ENCODE data around the gene ZBTB40.

ZBTB40 gene

GRCh38 chr1:22434717-22435116 is 16.9 kb upstream of the ZBTB40 start:
- DNase-seq, result no peak

- no peak for DNase-seq
Observed at GRCh38 chr1:22436948-22437347, 14.7 kb upstream of the ZBTB40 start.

GRCh38 chr1:22437573-22437972 is 14.1 kb upstream of the ZBTB40 start:
- no peak for DNase-seq

- DNase-seq, result no peak
Observed at GRCh38 chr1:22440582-22440981, 11.1 kb upstream of the ZBTB40 start.

- no peak for DNase-seq
Observed at GRCh38 chr1:22442212-22442894, 9.3 kb upstream of the ZBTB40 start.

- no peak for DNase-seq
Observed at GRCh38 chr1:22443332-22443731, 8.3 kb upstream of the ZBTB40 start.

GRCh38 chr1:22444856-22445255 is 6.8 kb upstream of the ZBTB40 start:
- no peak for DNase-seq

GRCh38 chr1:22447621-22448111 is 4.0 kb upstream of the ZBTB40 start:
- DNase-seq, result no peak

- DNase-seq, result no peak
Observed at GRCh38 chr1:22449636-22450035, 2.0 kb upstream of the ZBTB40 start.

GRCh38 chr1:22450351-22451021 is 1.2 kb upstream of the ZBTB40 start:
- no peak for DNase-seq

GRCh38 chr1:22452481-22452957 is 868 bp downstream of the ZBTB40 start:
- no peak for DNase-seq

- no peak for DNase-seq
Observed at GRCh38 chr1:22453181-22453580, 1.5 kb downstream of the ZBTB40 start.

- no peak for DNase-seq
Observed at GRCh38 chr1:22454476-22455056, 2.9 kb downstream of the ZBTB40 start.

GRCh38 chr1:22457345-22457744 is 5.7 kb downstream of the ZBTB40 start:
- no peak for DNase-seq

GRCh38 chr1:22457836-22458235 is 6.2 kb downstream of the ZBTB40 start:
- no peak for DNase-seq

- DNase-seq, result no peak
Observed at GRCh38 chr1:22461100-22461499, 9.4 kb downstream of the ZBTB40 start.

GRCh38 chr1:22461678-22462527 is 10.3 kb downstream of the ZBTB40 start:
- no peak for DNase-seq

GRCh38 chr1:22462928-22463327 is 11.3 kb downstream of the ZBTB40 start:
- DNase-seq, result no peak

GRCh38 chr1:22465015-22465565 is 13.4 kb downstream of the ZBTB40 start:
- DNase-seq, result no peak

- DNase-seq, result no peak
Observed at GRCh38 chr1:22465671-22466070, 14.0 kb downstream of the ZBTB40 start.

GRCh38 chr1:22470227-22470626 is 18.6 kb downstream of the ZBTB40 start:
- DNase-seq, result no peak

- DNase-seq, result no peak
Observed at GRCh38 chr1:22471078-22471477, 19.4 kb downstream of the ZBTB40 start.

- no peak for DNase-seq
Observed at GRCh38 chr1:22471610-22472009, 20.0 kb downstream of the ZBTB40 start.

Data from activated gamma-delta T cell (primary cell).